IPS DF 4.7 (cell line): ENCODE data around the gene VPS13D.
"Not testable (repeated sequence)": the region's sequence is repeated elsewhere in the genome, so short reads cannot be mapped to it uniquely, and the experiment has no call there.

Source experiments
- DNase-seq: peaks from one replicate; pipeline ENCODE4 v3.0.0-alpha.2; 2013; ENCODE audit warnings: low spot score; ENCODE audit errors: extremely low read depth

Gene VPS13D

GRCh38 chr1:12200208-12200607, 29.6 kb upstream of the VPS13D start:
- DNase-seq: no peak

GRCh38 chr1:12201352-12202189, 28.3 kb upstream of the VPS13D start:
- no peak for DNase-seq

- no peak for DNase-seq
Observed at GRCh38 chr1:12202190-12202497, 27.7 kb upstream of the VPS13D start.

- no peak for DNase-seq
Observed at GRCh38 chr1:12202577-12202976, 27.3 kb upstream of the VPS13D start.

GRCh38 chr1:12203216-12204007, 26.4 kb upstream of the VPS13D start:
- no peak for DNase-seq

GRCh38 chr1:12204140-12204539, 25.7 kb upstream of the VPS13D start:
- DNase-seq: no peak

GRCh38 chr1:12204754-12205658, 24.8 kb upstream of the VPS13D start:
- DNase-seq: no peak

GRCh38 chr1:12206238-12206637, 23.6 kb upstream of the VPS13D start:
- DNase-seq: no peak

- no peak for DNase-seq
Observed at GRCh38 chr1:12206792-12207424, 22.9 kb upstream of the VPS13D start.

GRCh38 chr1:12208271-12208670, 21.6 kb upstream of the VPS13D start:
- no peak for DNase-seq

GRCh38 chr1:12208764-12209494, 20.9 kb upstream of the VPS13D start:
- no peak for DNase-seq

- DNase-seq: no peak
Observed at GRCh38 chr1:12209495-12209832, 20.4 kb upstream of the VPS13D start.

GRCh38 chr1:12215118-12215961, 14.5 kb upstream of the VPS13D start:
- DNase-seq: no peak

GRCh38 chr1:12219800-12220199, 10.0 kb upstream of the VPS13D start:
- DNase-seq: no peak

GRCh38 chr1:12220890-12221289, 8.9 kb upstream of the VPS13D start:
- DNase-seq: no peak

GRCh38 chr1:12222700-12223099, 7.1 kb upstream of the VPS13D start:
- DNase-seq: not testable (repeated sequence)

- DNase-seq: not testable (repeated sequence)
Observed at GRCh38 chr1:12224092-12224491, 5.7 kb upstream of the VPS13D start.

- no peak for DNase-seq
Observed at GRCh38 chr1:12228979-12229378, 851 bp upstream of the VPS13D start.

- no peak for DNase-seq
Observed at GRCh38 chr1:12229386-12229834, 420 bp upstream of the VPS13D start.
